HEK293 (cell line): ENCODE data around the gene TMEM63A.

Source experiments
- CTCF ChIA-PET: fragments of 350-600 bp; formaldehyde crosslinking; extraction: SDS; loops from one replicate; lab custom pipeline; 2021; ENCODE audit warnings: antibody characterized with exemption; lab: Yijun Ruan, JAX
- POLR2A ChIA-PET: fragments of 300-600 bp; formaldehyde crosslinking; extraction: SDS; loops from one replicate; lab custom pipeline; 2020; ENCODE audit warnings: antibody characterized with exemption, inconsistent platforms; lab: Yijun Ruan, JAX
- H3K27ac ChIP-seq: fragments of 200-500 bp; sonication (Bioruptor generic); 2 replicates; pipeline ENCODE4 v1.5.1; 2014; ENCODE audit warnings: low read depth, low read length, control low read depth, inconsistent platforms; ENCODE audit errors: extremely low read depth
- H3K36me3 ChIP-seq, 2 experiments: fragments of 200-500 bp in 1 of 2; sonication (Bioruptor generic) in 1 of 2; 1 replicate in 1 of 2; 2 replicates in 1 of 2; pipeline ENCODE4 v1.5.1; 2014 to 2017; ENCODE audit warnings: inconsistent platforms in 2 of 2, low read length in 2 of 2; ENCODE audit not compliant: control insufficient read depth in 2 of 2, insufficient read depth in 1 of 2
- H3K4me1 ChIP-seq: fragments of 200-500 bp; sonication (Bioruptor generic); 2 replicates; pipeline ENCODE4 v1.5.1; 2014; ENCODE audit warnings: mild to moderate bottlenecking, low read length, inconsistent platforms; ENCODE audit not compliant: control insufficient read depth, insufficient read depth
- H3K4me3 ChIP-seq: 2 replicates; pipeline ENCODE4 v1.5.1; 2011; ENCODE audit warnings: low read depth, mild to moderate bottlenecking, control low read depth, low read length, moderate library complexity
- H3K9me3 ChIP-seq: fragments of 200-500 bp; sonication (Bioruptor generic); 2 replicates; pipeline ENCODE4 v1.5.1; 2014; ENCODE audit warnings: low read depth, low read length, inconsistent platforms; ENCODE audit not compliant: control insufficient read depth, insufficient read depth
- GLIS2 ChIP-seq: fragments of 450-650 bp; formaldehyde crosslinking; IDR thresholded peaks from 2 replicates; pipeline ENCODE4 v1.5.1; 2016; ENCODE audit warnings: missing biosample characterization, missing genetic modification characterization
- HOXC10 ChIP-seq: sonication (generic); formaldehyde crosslinking; IDR thresholded peaks from 2 replicates; pipeline ENCODE4 v1.8.1; 2023; ENCODE audit warnings: mild to moderate bottlenecking, missing genetic modification reagents
- MYNN ChIP-seq: fragments of 450-650 bp; formaldehyde crosslinking; IDR thresholded peaks from 2 replicates; pipeline ENCODE4 v1.5.1; 2016; ENCODE audit warnings: missing biosample characterization, missing genetic modification characterization, borderline replicate concordance
- OSR2 ChIP-seq: fragments of 450-650 bp; formaldehyde crosslinking; IDR thresholded peaks from 2 replicates; pipeline ENCODE4 v1.5.1; 2016; ENCODE audit warnings: missing biosample characterization, missing genetic modification characterization
- ZNF112 ChIP-seq: fragments of 450-650 bp; formaldehyde crosslinking; IDR thresholded peaks from 2 replicates; pipeline ENCODE4 v1.5.0; 2017; ENCODE audit warnings: missing biosample characterization, missing genetic modification characterization
- ZNF571 ChIP-seq: fragments of 450-650 bp; formaldehyde crosslinking; IDR thresholded peaks from 2 replicates; pipeline ENCODE4 v1.5.0; 2017; ENCODE audit warnings: missing biosample characterization, missing genetic modification characterization
- ZNF585B ChIP-seq: fragments of 450-650 bp; formaldehyde crosslinking; IDR thresholded peaks from 2 replicates; pipeline ENCODE4 v1.5.1; 2016; ENCODE audit warnings: missing biosample characterization, missing genetic modification characterization
- ZNF776 ChIP-seq: fragments of 450-650 bp; formaldehyde crosslinking; IDR thresholded peaks from 2 replicates; pipeline ENCODE4 v1.5.0; 2017; ENCODE audit warnings: missing biosample characterization, missing genetic modification characterization, borderline replicate concordance
- ZXDB ChIP-seq: fragments of 450-650 bp; formaldehyde crosslinking; IDR thresholded peaks from 2 replicates; pipeline ENCODE4 v1.5.1; 2016; ENCODE audit warnings: missing biosample characterization, missing genetic modification characterization
- TF ChIP-seq, protein P1 (sequence below): fragments of 450-650 bp; formaldehyde crosslinking; IDR thresholded peaks from 2 replicates; pipeline ENCODE4 v1.5.1; 2016; ENCODE audit warnings: missing biosample characterization, missing genetic modification characterization
- TF ChIP-seq, protein P2 (sequence below): fragments of 450-650 bp; formaldehyde crosslinking; IDR thresholded peaks from 2 replicates; pipeline ENCODE4 v1.5.1; 2017; ENCODE audit warnings: missing biosample characterization, missing genetic modification characterization
- TF ChIP-seq, protein P3 (sequence below): fragments of 450-650 bp; formaldehyde crosslinking; IDR thresholded peaks from 2 replicates; pipeline ENCODE4; 2016; ENCODE audit warnings: missing biosample characterization, missing genetic modification characterization
- TF ChIP-seq, protein P4 (sequence below): fragments of 450-650 bp; IDR thresholded peaks from 2 replicates; pipeline ENCODE4 v1.5.1; 2018; ENCODE audit warnings: missing biosample characterization, missing genetic modification characterization

The TMEM63A gene

DNA sequence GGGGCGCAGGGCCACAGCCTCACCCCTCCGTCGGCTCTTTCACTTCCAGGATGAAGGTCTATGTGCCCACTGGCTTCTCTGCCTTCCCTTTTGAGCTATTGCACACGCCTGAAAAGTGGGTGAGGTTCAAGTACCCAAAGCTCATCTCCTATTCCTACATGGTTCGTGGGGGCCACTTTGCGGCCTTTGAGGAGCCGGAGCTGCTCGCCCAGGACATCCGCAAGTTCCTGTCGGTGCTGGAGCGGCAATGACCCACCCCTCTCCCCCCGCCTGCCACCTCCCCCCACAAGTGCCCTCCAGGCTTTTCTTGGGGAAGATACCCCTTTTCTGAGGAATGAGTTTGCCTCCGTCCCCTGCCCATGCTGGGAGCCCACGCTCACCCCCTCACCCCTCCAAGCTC, 37.1 kb downstream of the TMEM63A start:
- Histone ChIP-seq H3K9me3 (no peaks in the 10 kb centered on the region), H3K27ac (no peak overlapping the region), H3K36me3 (peaks cover 0 to 66% of the 10 kb centered on the region in 2 experiments; a peak in 2 of 3 replicates), H3K4me1 (no peaks in the 10 kb centered on the region), H3K4me3 (no peak overlapping the region)
- TF ChIP-seq ZNF571, result no peak
- no peak for TF ChIP-seq ZNF776 (tag by site-specific recombination)
- TF ChIP-seq ZNF112 (tag by site-specific recombination), result no peak
- CTCF ChIA-PET, result interaction anchor here (0.5 to 8.2 kb wide), 14 partner anchors 8 to 402 kb away, joined by 3 to 104 read pairs (median 4); partner anchors contain the start of genes SRP9 and TMEM63A
- POLR2A ChIA-PET, result interaction anchor here (0.6 to 1.0 kb wide), 2 partner anchors 32 to 366 kb away, joined by 3 to 6 read pairs; no protein-coding TSS in a partner anchor

DNA sequence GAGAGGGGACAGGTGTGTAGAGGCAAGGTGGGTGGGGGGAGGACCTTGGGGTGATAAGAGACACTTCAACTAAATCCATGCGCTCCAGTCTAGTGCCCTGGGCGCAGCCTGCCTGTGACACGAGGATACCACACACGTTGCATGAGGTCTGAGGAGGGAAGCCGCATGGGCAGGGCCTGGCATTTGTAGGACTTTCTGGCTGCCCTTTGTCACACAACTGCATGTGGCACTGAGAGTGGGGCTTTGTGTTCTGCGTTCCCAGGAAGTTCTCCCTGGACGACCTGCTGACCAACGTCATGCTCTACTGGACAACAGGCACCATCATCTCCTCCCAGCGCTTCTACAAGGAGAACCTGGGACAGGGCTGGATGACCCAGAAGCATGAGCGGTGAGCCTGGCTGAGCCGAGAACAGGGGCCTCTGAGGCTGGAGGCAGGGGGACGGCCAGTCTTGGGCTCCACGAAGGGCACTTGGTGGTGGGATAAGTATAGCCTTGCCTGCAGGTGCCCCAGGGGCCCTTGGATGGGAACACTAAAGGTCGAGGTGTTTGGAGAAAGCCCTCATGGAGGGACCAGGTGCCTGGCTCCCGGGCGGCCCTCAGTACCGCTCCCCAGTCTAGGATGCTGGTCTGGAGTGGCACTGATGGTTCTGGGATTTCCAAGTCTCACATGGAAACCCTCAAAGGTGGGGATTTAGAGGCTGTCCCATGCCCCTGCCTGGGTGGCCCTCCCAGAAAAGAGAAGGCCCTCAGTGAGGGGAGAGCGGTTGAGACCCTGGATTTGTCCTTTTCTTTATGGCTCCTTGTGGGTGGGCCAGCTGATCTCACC, 37.7 kb downstream of the TMEM63A start:
- H3K36me3 ChIP-seq, result peaks cover 0 to 69% of the 10 kb centered on the region in 2 experiments; a peak in 2 of 3 replicates
- H3K9me3 ChIP-seq, result no peaks in the 10 kb centered on the region
- H3K27ac ChIP-seq, result no peak overlapping the region
- ChIA-PET CTCF (interaction anchor here (0.6 to 8.2 kb wide), 8 partner anchors 7 to 371 kb away, joined by 3 to 104 read pairs (median 6); partner anchors contain the start of gene SRP9), POLR2A (interaction anchor here (1.0 kb wide), 1 partner anchor 31 kb away, joined by 3 read pairs; no protein-coding TSS in a partner anchor)
- TF ChIP-seq OSR2 (tag by site-specific recombination), result no peak
- TF ChIP-seq GLIS2, result 0 out of 2 replicates have a peak, but pooled peaks have one; percentile 6
- H3K4me3 ChIP-seq, result no peak overlapping the region
- H3K4me1 ChIP-seq, result no peaks in the 10 kb centered on the region

DNA sequence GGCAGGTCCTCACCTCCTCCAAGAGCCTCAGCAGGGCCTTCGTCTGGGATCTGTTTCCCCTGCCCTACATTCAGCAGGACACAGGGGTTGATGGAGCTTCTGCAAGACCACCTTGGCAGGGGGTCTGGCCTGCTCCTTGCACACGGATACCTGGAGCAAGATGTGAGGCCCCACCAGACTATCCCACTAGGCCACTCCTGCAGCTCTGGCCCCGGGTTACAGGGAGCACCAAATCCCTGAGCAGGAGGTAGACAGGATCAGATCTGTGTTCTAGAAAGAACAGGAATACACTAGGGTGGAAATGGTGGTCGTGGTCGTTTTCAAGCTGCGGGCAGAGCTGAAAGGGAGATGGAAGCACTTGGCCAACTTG, 38.8 kb downstream of the TMEM63A start:
- no peaks in the 10 kb centered on the region for H3K9me3 ChIP-seq
- H3K27ac ChIP-seq, result no peak overlapping the region
- CTCF ChIA-PET, result interaction anchor here (0.6 to 8.2 kb wide), 6 partner anchors 13 to 364 kb away, joined by 3 to 104 read pairs (median 3); partner anchors contain the start of gene SRP9
- H3K4me1 ChIP-seq, result no peaks in the 10 kb centered on the region
- POLR2A ChIA-PET, result interaction anchor here (0.6 kb wide), 1 partner anchor 16 kb away, joined by 6 read pairs; no protein-coding TSS in a partner anchor
- TF ChIP-seq ZXDB (no peak), MYNN (tag by site-specific recombination) (no peak), HOXC10 (no peak), ZNF585B (tag by site-specific recombination) (no peak)
- TF ChIP-seq, protein P1, sequence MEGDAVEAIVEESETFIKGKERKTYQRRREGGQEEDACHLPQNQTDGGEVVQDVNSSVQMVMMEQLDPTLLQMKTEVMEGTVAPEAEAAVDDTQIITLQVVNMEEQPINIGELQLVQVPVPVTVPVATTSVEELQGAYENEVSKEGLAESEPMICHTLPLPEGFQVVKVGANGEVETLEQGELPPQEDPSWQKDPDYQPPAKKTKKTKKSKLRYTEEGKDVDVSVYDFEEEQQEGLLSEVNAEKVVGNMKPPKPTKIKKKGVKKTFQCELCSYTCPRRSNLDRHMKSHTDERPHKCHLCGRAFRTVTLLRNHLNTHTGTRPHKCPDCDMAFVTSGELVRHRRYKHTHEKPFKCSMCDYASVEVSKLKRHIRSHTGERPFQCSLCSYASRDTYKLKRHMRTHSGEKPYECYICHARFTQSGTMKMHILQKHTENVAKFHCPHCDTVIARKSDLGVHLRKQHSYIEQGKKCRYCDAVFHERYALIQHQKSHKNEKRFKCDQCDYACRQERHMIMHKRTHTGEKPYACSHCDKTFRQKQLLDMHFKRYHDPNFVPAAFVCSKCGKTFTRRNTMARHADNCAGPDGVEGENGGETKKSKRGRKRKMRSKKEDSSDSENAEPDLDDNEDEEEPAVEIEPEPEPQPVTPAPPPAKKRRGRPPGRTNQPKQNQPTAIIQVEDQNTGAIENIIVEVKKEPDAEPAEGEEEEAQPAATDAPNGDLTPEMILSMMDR (tag by site-specific recombination), result no peak
- TF ChIP-seq, protein P2, sequence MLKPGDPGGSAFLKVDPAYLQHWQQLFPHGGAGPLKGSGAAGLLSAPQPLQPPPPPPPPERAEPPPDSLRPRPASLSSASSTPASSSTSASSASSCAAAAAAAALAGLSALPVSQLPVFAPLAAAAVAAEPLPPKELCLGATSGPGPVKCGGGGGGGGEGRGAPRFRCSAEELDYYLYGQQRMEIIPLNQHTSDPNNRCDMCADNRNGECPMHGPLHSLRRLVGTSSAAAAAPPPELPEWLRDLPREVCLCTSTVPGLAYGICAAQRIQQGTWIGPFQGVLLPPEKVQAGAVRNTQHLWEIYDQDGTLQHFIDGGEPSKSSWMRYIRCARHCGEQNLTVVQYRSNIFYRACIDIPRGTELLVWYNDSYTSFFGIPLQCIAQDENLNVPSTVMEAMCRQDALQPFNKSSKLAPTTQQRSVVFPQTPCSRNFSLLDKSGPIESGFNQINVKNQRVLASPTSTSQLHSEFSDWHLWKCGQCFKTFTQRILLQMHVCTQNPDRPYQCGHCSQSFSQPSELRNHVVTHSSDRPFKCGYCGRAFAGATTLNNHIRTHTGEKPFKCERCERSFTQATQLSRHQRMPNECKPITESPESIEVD, result no peak
- TF ChIP-seq, protein P3, sequence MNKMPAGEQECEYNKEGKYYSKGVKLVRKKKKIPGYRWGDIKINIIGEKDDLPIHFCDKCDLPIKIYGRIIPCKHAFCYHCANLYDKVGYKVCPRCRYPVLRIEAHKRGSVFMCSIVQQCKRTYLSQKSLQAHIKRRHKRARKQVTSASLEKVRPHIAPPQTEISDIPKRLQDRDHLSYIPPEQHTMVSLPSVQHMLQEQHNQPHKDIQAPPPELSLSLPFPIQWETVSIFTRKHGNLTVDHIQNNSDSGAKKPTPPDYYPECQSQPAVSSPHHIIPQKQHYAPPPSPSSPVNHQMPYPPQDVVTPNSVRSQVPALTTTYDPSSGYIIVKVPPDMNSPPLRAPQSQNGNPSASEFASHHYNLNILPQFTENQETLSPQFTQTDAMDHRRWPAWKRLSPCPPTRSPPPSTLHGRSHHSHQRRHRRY (tag by site-specific recombination), result no peak
- TF ChIP-seq, protein P4, sequence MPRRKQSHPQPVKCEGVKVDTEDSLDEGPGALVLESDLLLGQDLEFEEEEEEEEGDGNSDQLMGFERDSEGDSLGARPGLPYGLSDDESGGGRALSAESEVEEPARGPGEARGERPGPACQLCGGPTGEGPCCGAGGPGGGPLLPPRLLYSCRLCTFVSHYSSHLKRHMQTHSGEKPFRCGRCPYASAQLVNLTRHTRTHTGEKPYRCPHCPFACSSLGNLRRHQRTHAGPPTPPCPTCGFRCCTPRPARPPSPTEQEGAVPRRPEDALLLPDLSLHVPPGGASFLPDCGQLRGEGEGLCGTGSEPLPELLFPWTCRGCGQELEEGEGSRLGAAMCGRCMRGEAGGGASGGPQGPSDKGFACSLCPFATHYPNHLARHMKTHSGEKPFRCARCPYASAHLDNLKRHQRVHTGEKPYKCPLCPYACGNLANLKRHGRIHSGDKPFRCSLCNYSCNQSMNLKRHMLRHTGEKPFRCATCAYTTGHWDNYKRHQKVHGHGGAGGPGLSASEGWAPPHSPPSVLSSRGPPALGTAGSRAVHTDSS (tag by site-specific recombination), result no peak
- H3K36me3 ChIP-seq, result peaks cover 0 to 75% of the 10 kb centered on the region in 2 experiments; a peak in 2 of 3 replicates
- H3K4me3 ChIP-seq, result no peak overlapping the region
